NCI-H345 treated with DMSO at 0.1 percent for 48 hours (cell line): ENCODE data around the gene RSPH9.

Source experiments
- DNase-seq: peaks from one replicate; lab custom pipeline; 2025; ENCODE audit not compliant: unreplicated experiment; lab: John Stamatoyannopoulos, UW

RSPH9 gene

GRCh38 chr6:43667245-43668150, 22.7 kb downstream of the RSPH9 start:
- DNase-seq: peak; percentile 44

GRCh38 chr6:43668151-43669028, 23.6 kb downstream of the RSPH9 start:
- peak; percentile 58 for DNase-seq

GRCh38 chr6:43669050-43669921, 24.4 kb downstream of the RSPH9 start:
- DNase-seq: no peak

- no peak for DNase-seq
These were observed 25.2 kb downstream of the RSPH9 start for GRCh38 chr6:43669922-43670622.

- no peak for DNase-seq
These were observed 25.8 kb downstream of the RSPH9 start for GRCh38 chr6:43670623-43670986.

- DNase-seq: no peak
These were observed 26.4 kb downstream of the RSPH9 start for GRCh38 chr6:43671011-43671800.

GRCh38 chr6:43671801-43672690, 27.2 kb downstream of the RSPH9 start:
- no peak for DNase-seq

- no peak for DNase-seq
These were observed 28.7 kb downstream of the RSPH9 start for GRCh38 chr6:43673444-43674084.

- no peak for DNase-seq
These were observed 29.5 kb downstream of the RSPH9 start for GRCh38 chr6:43674291-43674690.

GRCh38 chr6:43674921-43675320, 30.1 kb downstream of the RSPH9 start:
- no peak for DNase-seq

GRCh38 chr6:43676962-43677606, 32.2 kb downstream of the RSPH9 start:
- DNase-seq: no peak

- DNase-seq: no peak
These were observed 32.9 kb downstream of the RSPH9 start for GRCh38 chr6:43677759-43678158.

- DNase-seq: no peak
These were observed 33.5 kb downstream of the RSPH9 start for GRCh38 chr6:43678341-43678740.

- no peak for DNase-seq
These were observed 34.2 kb downstream of the RSPH9 start for GRCh38 chr6:43679057-43679456.

- DNase-seq: no peak
These were observed 35.7 kb downstream of the RSPH9 start for GRCh38 chr6:43680308-43681200.

GRCh38 chr6:43681303-43681702, 36.5 kb downstream of the RSPH9 start:
- DNase-seq: no peak
